Rectal smooth muscle tissue (tissue), 1 donor: Measurements from ENCODE around the gene ARHGAP45.

Experiments used
- H3K27ac ChIP-seq: one replicate; pipeline ENCODE4 v1.7.0; 2013; ENCODE audit warnings: low read depth, low read length, inconsistent platforms
- H3K27me3 ChIP-seq: one replicate; pipeline ENCODE4 v1.7.0; 2013; ENCODE audit warnings: low read length; ENCODE audit not compliant: control insufficient read depth, insufficient read depth
- H3K36me3 ChIP-seq: one replicate; pipeline ENCODE4 v1.7.0; 2013; ENCODE audit warnings: low read length; ENCODE audit not compliant: control insufficient read depth, insufficient read depth
- H3K4me1 ChIP-seq: one replicate; pipeline ENCODE4 v1.7.0; 2013; ENCODE audit warnings: low read length; ENCODE audit not compliant: control insufficient read depth, insufficient read depth
- H3K4me3 ChIP-seq: one replicate; pipeline ENCODE4 v1.7.0; 2013; ENCODE audit warnings: low read length
- H3K9ac ChIP-seq: one replicate; pipeline ENCODE4 v1.7.0; 2013; ENCODE audit warnings: low read length

The ARHGAP45 gene

DNA sequence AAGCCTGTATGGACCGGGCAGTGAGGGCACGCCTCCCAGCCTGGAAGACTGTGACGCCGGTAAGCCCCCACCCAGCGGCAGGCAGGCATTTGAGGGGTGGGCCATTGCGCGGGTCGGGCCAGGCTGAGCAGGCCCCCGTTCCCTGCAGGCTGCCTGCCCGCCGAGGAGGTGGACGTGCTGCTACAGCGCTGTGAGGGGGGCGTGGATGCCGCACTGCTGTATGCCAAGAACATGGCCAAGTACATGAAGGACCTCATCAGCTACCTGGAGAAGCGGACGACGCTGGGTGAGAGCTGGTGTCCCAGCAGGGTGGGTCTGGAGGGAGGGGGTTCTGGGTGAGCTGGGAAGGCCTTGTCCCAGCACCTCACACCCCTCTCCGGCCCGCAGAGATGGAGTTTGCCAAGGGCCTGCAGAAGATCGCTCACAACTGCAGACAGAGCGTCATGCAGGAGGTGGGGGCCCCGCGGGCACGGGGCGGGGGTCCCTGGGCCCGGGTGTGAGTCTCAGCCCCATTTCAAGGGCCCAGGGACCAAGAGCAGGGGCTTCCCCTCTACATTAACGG is 7.1 kb downstream of the ARHGAP45 start:
- Histone ChIP-seq H3K27ac (no peak overlapping the region), H3K9ac (no peak overlapping the region), H3K4me1 (no peaks in the 10 kb centered on the region), H3K27me3 (peaks cover 14% of the 10 kb centered on the region), H3K4me3 (no peak overlapping the region), H3K36me3 (no peaks in the 10 kb centered on the region)

DNA sequence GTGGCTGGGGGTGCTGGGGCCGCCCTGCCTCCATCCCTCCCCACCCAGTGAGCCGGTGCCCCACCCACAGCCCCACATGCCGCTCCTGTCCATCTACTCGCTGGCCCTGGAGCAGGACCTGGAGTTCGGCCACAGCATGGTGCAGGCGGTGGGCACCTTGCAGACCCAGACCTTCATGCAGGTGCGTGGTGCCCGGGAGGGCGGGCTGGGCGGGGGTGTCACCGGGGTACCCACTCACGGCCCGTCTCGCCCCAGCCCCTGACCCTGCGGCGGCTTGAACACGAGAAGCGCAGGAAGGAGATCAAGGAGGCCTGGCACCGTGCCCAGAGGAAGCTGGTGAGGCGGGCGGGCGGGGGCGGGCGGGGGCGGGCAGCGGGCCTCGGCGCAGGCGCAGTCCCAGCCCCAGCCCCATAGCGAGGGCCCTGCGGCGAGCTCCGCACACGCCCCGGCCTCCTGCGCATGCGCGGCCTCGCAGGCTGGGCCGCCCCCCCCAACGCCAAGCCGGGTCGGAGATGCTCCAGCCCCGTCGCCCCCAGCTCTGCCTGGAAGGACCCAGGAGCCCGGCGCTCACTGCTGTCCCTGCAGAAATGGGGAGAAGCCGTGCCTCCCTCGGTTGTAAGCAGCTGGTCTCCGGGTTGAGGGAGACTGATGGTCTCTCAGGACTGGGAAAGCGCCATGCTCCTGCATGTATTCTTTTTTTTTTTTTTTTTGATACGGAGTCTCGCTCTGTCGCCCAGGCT is 7.7 kb downstream of the ARHGAP45 start:
- no peaks in the 10 kb centered on the region for H3K36me3 ChIP-seq
- H3K9ac ChIP-seq = no peak overlapping the region
- no peak overlapping the region for H3K27ac ChIP-seq
- peak overlapping the region; percentile 37 for H3K4me3 ChIP-seq
- no peaks in the 10 kb centered on the region for H3K4me1 ChIP-seq
- H3K27me3 ChIP-seq = peaks cover 11% of the 10 kb centered on the region

DNA sequence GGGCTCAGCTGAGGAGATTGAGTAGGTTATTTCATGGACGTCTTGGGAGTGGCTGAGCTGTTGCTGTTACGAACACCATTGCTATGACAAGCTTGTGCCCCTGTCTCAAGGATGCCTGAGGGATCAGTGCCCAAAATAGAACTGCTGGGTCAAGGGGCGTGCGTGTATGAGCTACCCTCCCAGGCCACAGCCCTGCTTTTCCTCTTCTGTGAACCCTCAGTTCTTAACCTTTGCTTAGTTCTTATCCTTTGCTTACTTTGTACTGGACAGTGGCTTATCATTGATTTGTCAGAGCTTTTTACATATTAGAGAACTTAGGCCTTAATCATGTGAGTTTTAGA is 9.0 kb downstream of the ARHGAP45 start:
- H3K36me3 ChIP-seq = no peaks in the 10 kb centered on the region
- no peaks in the 10 kb centered on the region for H3K4me1 ChIP-seq
- no peak overlapping the region for H3K9ac ChIP-seq
- no peak overlapping the region for H3K27ac ChIP-seq
- peaks cover 11% of the 10 kb centered on the region for H3K27me3 ChIP-seq
- H3K4me3 ChIP-seq = no peak overlapping the region

DNA sequence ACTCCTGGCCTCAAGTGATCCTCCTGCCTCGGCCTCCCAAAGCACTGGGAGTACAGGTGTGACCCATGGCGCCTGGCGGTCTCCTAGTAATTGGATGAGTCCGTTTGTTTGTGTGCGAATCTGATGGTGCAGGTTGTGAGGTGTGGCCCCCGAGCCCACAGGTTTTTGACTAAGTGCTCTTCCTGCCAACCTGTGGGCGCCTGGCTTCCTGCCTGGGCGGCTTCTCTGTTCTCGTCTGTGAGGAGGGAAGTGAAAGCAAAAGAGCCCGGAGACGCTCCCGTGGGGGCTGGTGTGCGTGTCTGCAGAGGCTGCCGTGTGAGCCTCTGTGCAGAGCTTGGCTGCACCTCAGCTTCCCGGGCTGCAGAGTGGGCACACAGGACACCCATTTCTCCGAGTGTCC is 10.0 kb downstream of the ARHGAP45 start:
- Histone ChIP-seq H3K27me3 (peaks cover 11% of the 10 kb centered on the region), H3K36me3 (peaks cover 2% of the 10 kb centered on the region), H3K4me1 (no peaks in the 10 kb centered on the region), H3K4me3 (no peak overlapping the region), H3K27ac (no peak overlapping the region), H3K9ac (no peak overlapping the region)

DNA sequence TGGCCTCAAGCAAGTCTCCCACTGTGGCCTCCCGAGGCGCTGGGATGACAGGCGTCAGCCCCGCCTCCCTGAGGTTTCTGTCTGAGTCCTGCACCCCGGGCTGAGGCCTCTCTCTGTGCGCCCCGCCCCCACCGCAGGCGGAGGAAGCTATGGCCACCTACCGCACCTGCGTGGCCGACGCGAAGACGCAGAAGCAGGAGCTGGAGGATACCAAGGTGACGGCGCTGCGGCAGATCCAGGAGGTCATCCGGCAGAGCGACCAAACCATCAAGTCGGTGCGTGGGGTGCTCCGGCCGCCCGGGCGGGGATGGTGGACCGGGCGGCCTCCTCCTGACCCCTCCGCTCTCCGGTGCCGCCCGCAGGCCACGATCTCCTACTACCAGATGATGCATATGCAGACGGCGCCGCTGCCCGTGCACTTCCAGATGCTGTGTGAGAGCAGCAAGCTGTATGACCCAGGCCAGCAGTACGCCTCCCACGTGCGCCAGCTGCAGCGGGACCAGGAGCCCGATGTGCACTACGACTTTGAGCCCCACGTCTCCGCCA is 12.7 kb downstream of the ARHGAP45 start:
- Histone ChIP-seq H3K4me1 (no peaks in the 10 kb centered on the region), H3K36me3 (peaks cover 2% of the 10 kb centered on the region), H3K4me3 (no peak overlapping the region), H3K27me3 (no peaks in the 10 kb centered on the region), H3K27ac (no peak overlapping the region), H3K9ac (no peak overlapping the region)

DNA sequence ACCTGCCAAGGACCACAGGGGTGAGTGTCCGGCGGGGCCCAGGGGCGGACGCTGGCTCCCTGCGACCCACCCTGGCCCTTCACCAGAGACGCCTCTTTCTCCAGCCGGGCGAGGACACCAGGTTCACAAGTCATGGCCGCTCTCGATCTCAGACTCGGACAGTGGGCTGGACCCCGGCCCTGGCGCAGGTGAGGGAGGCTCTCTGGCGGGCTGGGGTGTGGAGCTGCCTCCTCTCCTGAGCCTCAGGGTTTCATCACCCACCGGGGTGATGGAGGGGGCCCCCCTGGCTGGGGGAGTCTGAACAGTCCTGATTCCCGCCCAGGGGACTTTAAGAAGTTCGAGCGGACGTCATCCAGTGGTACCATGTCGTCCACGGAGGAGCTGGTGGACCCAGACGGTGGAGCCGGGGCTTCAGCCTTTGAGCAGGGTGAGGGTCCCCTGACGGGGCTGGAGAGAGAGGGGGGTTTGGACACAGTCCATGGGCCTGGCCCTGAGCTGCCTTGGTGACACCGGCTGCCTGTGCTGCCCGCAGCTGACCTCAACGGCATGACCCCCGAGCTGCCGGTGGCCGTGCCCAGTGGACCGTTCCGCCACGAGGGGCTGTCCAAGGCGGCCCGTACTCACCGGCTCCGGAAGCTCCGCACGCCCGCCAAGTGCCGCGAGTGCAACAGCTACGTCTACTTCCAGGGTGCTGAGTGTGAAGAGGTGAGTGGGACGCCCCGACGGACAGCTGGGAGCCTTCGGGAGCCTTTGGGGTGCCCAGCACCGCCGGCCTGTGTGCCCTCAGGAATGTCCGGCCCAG is 13.6 kb downstream of the ARHGAP45 start:
- Histone ChIP-seq H3K4me3 (no peak overlapping the region), H3K9ac (no peak overlapping the region), H3K4me1 (no peaks in the 10 kb centered on the region), H3K27me3 (no peaks in the 10 kb centered on the region), H3K27ac (no peak overlapping the region), H3K36me3 (peaks cover 2% of the 10 kb centered on the region)

DNA sequence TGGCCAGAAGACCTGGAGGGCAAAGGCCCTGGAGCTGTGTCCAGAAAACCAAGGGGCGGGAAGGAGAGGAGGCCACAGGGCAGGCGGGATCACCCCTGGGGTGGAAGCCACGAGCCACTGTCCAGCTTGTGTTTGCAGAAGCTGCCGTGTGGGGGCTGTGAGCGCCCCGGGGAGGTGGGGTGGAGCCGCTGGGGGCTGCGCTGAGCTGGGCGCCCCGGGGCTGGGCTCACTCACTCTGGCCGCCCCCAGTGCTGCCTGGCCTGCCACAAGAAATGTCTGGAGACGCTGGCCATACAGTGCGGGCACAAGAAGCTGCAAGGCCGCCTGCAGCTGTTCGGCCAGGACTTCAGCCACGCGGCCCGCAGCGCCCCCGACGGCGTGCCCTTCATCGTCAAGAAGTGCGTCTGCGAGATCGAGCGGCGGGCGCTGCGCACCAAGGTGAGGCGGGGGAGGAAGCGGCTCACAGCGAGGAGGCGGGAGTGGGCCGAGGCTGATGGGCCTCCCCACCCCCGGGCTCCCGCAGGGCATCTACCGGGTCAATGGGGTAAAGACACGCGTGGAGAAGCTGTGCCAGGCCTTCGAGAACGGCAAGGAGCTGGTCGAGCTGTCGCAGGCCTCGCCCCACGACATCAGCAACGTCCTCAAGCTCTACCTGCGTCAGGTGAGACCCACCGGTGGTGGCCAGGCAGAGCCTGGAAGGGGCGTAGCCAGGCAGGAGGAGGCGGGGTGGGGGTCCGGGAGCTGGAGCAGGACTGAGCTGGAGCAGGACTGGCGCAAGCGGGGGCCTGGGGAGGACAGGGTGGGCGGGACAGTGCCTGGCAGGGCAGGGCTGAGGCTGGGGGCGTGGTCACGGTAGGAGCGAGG is 14.6 kb downstream of the ARHGAP45 start:
- no peaks in the 10 kb centered on the region for H3K4me1 ChIP-seq
- H3K27me3 ChIP-seq = no peaks in the 10 kb centered on the region
- peak overlapping the region; percentile 44 for H3K4me3 ChIP-seq
- no peak overlapping the region for H3K27ac ChIP-seq
- H3K36me3 ChIP-seq = peaks cover 2% of the 10 kb centered on the region
- no peak overlapping the region for H3K9ac ChIP-seq

DNA sequence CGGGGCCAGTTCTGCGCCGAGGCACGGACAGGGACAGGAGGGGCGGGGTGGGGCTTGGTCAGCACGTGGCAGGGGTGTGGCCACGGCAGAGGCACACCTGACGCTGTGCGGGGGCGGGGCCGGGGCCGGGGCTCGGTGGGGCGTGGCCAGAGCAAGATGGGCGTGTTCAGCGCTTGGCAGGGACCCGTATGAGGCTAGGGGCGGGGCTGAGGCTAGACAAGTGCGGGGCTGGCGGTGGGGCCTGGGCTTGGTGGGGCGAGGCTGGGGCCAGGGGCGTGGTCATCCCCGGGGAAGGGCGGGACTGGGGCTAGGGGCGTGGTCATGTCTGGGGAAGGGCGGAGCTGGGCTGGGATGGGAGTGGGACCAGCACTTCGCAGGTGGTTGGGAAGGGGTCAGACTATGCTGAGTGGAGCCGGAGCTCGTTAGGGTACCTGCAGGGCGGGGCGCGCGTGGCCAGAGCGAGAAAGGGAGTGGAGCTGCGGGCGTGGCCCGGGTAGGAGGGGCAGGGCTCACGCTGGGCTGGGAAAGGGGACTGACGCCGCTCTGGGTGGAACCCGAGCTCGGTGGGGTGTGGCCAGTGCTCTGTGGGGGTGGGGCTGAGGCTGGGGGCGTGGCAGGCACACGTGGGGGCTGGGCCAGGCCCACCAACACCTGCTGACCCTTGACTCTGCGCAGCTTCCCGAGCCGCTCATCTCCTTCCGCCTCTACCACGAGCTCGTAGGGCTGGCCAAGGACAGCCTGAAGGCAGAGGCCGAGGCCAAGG is 15.4 kb downstream of the ARHGAP45 start:
- H3K4me3 ChIP-seq = peak overlapping the region; percentile 44
- no peaks in the 10 kb centered on the region for H3K4me1 ChIP-seq
- peaks cover 2% of the 10 kb centered on the region for H3K36me3 ChIP-seq
- H3K9ac ChIP-seq = no peak overlapping the region
- no peak overlapping the region for H3K27ac ChIP-seq
- no peaks in the 10 kb centered on the region for H3K27me3 ChIP-seq

DNA sequence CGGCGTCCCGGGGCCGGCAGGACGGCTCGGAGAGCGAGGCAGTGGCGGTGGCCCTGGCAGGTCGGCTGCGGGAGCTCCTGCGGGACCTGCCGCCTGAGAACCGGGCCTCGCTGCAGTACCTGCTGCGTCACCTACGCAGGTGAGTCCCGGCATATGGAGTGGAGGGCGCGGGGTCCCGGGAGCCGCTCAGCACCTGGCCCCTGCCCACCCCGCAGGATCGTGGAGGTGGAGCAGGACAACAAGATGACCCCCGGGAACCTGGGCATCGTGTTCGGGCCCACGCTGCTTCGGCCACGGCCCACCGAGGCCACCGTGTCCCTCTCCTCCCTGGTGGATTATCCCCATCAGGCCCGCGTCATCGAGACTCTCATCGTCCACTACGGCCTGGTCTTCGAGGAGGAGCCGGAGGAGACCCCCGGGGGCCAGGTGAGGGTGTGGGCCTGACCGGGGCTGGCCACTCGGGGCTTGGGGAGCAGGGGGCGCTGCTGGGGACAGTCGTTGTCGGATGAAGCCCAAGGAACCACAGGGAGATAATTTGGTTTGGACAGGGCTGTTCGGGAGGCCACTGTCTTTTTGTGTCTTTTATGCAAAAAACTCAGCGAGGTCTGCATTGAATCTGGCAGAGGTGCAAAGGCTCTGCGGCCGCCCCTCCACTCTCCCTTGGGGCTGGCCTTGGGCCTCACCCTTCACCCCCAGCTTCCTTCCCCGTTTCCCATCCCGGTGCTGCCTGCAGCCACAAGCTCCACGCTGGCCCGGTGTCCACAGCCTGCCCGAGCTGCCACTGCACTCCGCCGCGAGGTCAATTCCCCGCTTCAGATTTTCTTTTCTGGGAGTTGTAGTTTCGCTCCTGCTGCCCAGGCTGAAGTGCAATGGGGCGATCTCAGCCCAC is 16.2 kb downstream of the ARHGAP45 start:
- Histone ChIP-seq H3K27ac (no peak overlapping the region), H3K4me1 (no peaks in the 10 kb centered on the region), H3K4me3 (peak overlapping the region; percentile 44), H3K36me3 (peaks cover 6% of the 10 kb centered on the region), H3K27me3 (no peaks in the 10 kb centered on the region), H3K9ac (no peak overlapping the region)

DNA sequence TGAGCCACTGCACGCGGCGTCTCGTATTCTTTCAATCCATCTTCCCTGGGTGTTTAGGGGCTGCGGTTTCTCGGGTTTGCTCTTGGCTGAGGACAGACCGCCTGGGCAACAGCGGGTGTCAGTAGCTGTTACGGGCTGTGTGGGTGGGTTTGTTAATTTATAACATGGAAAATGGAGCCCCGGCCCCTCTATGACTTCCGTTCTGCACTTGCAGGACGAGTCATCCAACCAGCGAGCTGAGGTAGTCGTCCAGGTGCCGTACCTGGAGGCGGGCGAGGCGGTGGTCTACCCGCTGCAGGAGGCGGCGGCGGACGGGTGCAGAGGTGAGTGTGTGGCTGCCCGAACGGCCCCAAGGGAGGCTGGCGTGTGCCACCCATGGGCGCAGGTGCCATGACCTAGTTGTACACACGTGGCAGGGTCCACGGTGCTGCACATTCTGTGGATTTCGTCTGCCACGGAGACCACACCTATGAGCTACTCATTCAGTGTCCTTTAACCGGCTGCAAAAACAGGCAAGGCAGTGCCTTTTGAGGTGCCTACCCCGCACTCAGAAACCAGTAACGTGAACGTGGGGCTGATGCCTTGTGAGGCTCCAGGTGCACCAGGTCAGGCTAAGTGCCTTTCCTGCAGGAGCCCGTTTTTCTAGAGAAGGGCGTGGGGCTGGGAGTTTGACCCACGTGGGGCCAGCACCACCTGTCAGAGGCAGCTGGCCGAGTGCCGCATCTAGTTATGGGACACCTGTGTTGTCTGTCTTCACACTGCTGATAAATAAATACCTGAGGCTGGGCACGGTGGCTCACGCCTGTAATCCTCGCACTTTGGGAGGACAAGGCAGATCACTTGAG is 17.3 kb downstream of the ARHGAP45 start:
- Histone ChIP-seq H3K27me3 (no peaks in the 10 kb centered on the region), H3K4me1 (no peaks in the 10 kb centered on the region), H3K4me3 (no peak overlapping the region), H3K36me3 (peaks cover 6% of the 10 kb centered on the region), H3K9ac (no peak overlapping the region), H3K27ac (no peak overlapping the region)
